AML-193 (cell line): ENCODE results near the gene SLC3A2.

Experiments used
- DNase-seq, 2 experiments: peaks; one replicate each; lab custom pipeline; 2025; lab: John Stamatoyannopoulos, UW

Gene SLC3A2

GRCh38 chr11:62910141-62910882, 29.6 kb downstream of the SLC3A2 start:
- DNase-seq, result no peak

GRCh38 chr11:62911137-62912130, 30.7 kb downstream of the SLC3A2 start:
- DNase-seq, result no peak

- no peak for DNase-seq
Observed at GRCh38 chr11:62912268-62912667, 31.6 kb downstream of the SLC3A2 start.

GRCh38 chr11:62914416-62914815, 33.7 kb downstream of the SLC3A2 start:
- no peak for DNase-seq

GRCh38 chr11:62917906-62918502, 37.3 kb downstream of the SLC3A2 start:
- DNase-seq, result no peak

GRCh38 chr11:62918531-62918930, 37.8 kb downstream of the SLC3A2 start:
- no peak for DNase-seq

- DNase-seq, result no peak
Observed at GRCh38 chr11:62919476-62919875, 38.8 kb downstream of the SLC3A2 start.

GRCh38 chr11:62919898-62920640, 39.4 kb downstream of the SLC3A2 start:
- no peak for DNase-seq

- DNase-seq, result no peak
Observed at GRCh38 chr11:62921201-62921572, 40.5 kb downstream of the SLC3A2 start, which contains the start of gene CHRM1. Gene CHRM1, minus strand, starts transcription at chr11:62921363. Its CDS starts 10,263 bp downstream, at chr11:62911100.

GRCh38 chr11:62921573-62922188, 41.0 kb downstream of the SLC3A2 start:
- DNase-seq, result no peak

- DNase-seq, result no peak
Observed at GRCh38 chr11:62922189-62922589, 41.5 kb downstream of the SLC3A2 start.

GRCh38 chr11:62922653-62923431, 42.1 kb downstream of the SLC3A2 start:
- DNase-seq, result no peak

- DNase-seq, result no peak
Observed at GRCh38 chr11:62923601-62924411, 43.1 kb downstream of the SLC3A2 start.

GRCh38 chr11:62925308-62925707, 44.6 kb downstream of the SLC3A2 start:
- no peak for DNase-seq

GRCh38 chr11:62925745-62926679, 45.3 kb downstream of the SLC3A2 start:
- no peak for DNase-seq

GRCh38 chr11:62926680-62927455, 46.2 kb downstream of the SLC3A2 start:
- DNase-seq, result no peak

- DNase-seq, result no peak
Observed at GRCh38 chr11:62928011-62928410, 47.3 kb downstream of the SLC3A2 start.

GRCh38 chr11:62930157-62930556, 49.5 kb downstream of the SLC3A2 start:
- no peak for DNase-seq
